ENCODE data around the gene LILRB3.
A peak's percentile ranks its signal among the peaks of the same experiment; 100 is the strongest.
"Not testable (repeated sequence)": the region's sequence is repeated elsewhere in the genome, so short reads cannot be mapped to it uniquely, and the experiment has no call there.

LILRB3 gene

DNA sequence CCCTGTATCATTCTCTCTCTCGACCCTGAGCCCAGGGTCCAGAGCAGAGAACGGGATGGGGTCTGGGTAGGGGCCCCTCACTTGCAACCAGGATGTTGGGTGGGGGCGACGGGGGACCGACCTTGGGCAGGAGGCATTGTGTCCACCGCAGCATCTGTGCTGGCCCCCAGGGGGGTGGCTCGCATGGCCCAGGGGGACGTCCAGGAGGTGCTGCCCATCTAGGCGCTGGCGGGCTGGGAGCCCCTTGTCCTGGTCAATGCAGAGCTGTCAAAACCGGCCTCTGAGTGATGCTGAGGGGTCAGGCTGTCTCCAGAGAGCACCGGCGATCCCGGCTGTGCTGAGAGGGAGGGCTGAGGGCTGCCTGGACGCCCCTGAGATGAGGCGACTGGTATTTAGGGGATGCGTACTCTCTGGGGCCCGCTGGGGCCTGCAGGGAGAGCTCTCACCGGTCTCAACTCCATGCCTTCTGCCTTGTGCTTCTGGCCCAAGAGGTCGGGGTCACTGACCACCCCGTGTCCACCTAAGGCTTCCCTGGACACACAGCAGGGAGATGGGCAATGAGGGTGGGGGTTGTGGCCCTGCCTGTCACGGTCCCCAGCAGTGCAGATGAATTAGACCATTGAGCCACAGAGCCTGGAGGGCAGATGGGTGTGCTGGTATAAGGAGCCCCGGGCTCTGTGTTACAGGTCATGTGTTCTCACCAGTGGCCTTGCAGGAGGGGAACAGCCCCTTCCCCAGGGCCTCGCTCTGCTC, 13.6 kb downstream of the LILRB3 start:
- no peak for DNase-seq

DNA sequence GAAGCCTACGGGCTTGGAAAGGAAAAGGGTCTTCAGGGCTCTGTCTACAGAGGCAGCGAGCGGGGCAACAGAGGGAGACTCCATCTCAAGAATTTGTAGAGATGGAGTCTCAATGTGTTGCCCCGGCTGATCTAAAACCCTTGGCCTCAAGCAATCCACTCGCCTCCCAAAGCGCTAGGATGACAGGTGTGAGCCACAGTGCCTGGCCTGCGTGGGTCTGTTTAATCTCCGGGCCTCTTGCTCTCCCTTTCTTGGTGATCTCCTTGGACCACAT, 14.1 kb downstream of the LILRB3 start:
- no peak for DNase-seq

DNA sequence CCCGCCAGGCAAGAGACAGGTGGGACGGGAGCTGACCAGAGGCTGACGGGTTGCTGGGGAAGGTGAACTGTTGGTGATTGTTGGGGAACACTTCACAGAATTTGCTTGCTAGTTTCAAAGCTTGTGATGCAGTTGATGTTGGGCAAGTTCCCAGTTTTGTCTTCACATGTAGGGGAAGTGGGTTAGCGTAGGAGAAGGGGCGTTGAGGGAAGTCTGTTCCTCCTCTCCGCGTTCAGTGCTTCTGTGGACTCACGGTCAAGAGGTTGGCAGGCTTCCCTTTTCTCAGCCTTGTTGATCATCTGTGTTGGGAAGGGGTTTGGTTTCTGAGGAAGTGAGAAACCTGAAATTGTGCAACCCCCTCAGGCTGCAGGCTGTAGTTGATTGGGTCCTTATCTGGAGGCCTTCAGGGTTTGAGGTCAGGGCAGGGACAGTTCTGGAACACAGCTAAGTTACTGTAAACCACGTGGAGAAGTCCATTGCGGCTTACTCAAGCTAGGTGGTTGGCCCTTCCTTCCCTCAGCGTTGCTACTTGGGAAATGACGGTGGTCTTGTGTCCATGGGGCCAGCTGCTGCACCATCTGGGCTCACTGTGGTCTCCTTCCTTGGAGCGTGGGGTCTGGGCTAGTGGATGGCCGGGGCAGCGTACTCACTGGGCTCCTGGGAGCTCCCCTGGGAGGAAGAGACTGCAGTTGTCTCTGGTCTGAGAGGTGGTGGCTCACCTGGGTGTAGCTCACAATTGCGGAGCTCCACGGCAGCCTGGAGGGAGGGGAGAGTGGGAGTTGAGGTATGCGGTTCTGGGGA, 14.6 kb downstream of the LILRB3 start:
- DNase-seq, result no peak

DNA sequence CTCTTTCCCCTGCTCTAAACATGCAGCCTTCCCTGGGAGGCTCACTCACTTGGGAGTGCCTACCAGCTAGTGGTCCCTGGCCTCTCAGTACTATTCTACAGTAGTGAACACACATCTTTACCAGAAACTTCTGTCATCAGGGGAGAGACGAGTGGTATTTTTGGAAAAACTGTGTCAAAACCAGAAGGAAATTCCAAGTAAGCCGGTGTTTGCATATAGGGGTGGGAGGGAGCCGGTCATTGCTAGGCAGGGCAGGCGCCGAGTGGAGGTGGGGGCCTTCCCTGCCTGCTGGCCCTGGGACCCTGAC, 15.2 kb downstream of the LILRB3 start:
- DNase-seq, result no peak

DNA sequence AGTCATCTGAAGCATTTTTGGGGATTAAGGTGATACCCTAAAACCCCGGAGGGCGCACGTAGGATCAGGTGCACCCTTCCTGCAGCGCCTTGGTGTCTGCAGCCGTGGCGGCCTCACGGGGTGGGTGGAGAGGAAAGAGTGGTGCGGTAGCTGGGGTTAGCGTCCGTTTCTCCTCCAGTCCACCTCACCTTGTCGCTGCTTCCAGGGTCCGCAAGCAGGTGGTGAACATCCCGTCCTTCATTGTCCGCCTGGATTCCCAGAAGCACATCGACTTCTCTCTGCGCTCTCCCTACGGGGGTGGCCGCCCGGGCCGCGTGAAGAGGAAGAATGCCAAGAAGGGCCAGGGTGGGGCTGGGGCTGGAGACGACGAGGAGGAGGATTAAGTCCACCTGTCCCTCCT, 15.6 kb downstream of the LILRB3 start:
- not testable (repeated sequence) for DNase-seq

DNA sequence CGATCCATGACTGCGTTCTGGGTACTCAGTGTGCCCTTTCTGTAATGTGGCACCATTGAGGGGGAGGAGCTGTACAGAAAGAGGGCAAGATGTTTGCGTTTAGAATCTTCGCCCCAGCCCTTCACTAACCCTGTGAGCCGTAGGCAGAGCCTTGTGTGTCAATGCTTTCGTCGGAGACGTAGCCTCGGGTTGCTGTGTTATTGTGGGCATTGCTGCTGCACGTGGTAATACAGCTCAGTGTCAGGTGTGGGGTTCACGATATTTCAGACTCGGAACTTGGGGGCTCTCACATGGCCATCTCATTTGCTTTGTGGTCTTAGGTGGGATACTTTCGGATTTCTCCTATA, 16.0 kb downstream of the LILRB3 start:
- DNase-seq, result no peak

DNA sequence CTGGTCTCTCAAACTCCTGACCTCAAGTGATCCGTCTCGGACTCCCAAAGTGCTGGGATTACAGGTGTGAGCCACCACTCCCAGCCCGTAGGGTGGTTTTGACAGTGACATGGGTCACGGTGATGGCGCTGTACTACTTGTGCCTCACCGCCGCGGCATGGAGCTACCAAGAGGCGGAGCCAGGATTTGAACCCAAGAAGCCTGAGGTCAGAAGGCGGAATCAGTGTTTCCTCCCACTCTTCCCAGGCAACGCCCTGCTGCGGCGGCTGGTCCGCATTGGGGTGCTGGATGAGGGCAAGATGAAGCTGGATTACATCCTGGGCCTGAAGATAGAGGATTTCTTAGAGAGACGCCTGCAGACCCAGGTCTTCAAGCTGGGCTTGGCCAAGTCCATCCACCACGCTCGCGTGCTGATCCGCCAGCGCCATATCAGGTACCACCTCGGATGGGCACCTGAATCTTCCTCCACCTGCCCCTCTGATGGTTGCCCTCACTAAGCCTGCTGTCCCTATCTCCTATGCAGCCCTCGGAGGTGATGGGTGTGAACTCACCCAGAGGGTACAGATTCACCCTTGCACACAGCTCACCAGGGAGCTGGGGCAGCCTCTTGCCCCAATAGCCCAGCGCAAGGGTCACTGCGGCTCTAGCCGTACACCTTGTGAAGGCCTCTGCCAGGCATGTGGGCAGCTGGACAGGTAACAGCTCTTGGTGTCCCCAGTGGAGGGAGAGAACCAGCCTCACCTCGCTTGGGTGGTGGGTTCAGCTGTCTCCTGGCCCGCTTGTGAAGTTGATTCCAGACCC, 16.6 kb downstream of the LILRB3 start:
- no peak for DNase-seq

DNA sequence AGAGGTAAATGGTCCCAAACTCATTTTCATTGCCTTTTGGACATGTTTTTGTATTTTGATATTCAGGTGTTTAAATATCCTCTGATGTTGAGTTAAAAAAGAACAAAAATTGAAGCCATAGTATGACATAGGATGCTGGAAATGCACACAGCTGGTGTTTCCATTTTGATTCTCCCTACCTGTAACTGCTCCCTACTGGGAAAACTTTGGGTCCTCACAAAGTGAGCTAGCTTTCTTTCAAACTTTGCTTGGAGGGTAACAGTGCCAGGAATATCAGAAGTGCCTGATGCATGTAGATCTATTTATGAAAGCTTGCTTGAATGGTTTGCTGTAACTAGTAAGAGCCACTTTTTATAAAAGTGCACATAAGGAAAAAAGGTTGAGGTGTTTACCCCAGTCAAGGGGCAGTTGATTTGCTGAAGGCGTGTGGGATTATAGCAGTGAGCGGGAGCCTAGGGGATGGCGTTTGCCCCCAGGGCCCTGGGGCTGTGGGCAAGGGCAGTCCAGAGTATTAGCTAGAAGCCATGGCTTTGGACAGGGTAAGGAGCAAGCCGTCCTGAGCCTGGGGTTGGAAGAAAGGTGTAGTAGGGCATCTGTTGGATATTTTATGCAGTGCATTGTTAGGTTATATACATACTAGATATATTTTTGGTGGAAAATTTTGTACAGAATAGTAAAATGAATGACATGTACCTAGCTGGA, 17.9 kb downstream of the LILRB3 start:
- DNase-seq, result no peak

DNA sequence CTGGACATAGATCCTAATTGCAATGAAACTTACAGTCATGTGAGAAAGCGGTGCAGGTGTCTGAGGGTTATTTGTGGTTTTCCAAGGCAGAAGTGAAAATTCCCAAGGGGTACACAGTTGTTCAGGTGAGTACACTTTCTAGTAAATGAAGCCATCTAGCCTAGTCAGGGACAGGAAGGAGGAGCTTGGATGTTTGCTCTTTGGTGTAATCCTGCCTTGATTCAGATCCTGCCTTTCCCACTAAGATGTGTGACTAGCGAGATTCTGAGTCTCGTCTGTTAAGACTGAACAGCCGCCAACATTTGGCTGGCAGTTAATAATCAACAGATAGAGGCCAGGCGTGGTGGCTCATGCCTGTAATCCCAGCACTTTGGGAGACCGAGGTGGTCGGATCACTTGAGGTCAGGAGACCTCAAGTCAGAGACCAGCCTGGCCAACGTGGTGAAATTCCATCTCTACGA, 19.6 kb downstream of the LILRB3 start:
- DNase-seq, result no peak

DNA sequence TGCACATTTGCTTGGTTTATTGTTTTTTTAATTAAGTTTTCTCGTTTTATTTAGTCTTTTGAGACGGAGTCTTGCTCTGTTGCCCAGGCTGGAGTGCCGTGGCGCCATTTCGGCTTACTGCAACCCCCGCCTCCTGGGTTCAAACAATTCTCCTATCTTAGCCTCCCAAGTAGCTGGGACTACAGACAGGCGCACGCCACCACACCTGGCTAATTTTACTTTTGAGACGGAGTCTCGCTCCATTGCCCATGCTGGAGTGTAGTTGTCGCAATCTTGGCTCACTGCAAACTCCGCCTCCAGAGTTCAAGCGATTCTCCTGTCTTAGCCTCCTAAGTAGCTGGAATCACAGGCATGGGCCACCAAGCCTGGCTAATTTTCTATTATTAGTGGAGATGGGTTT, 20.8 kb downstream of the LILRB3 start:
- DNase-seq, result no peak

DNA sequence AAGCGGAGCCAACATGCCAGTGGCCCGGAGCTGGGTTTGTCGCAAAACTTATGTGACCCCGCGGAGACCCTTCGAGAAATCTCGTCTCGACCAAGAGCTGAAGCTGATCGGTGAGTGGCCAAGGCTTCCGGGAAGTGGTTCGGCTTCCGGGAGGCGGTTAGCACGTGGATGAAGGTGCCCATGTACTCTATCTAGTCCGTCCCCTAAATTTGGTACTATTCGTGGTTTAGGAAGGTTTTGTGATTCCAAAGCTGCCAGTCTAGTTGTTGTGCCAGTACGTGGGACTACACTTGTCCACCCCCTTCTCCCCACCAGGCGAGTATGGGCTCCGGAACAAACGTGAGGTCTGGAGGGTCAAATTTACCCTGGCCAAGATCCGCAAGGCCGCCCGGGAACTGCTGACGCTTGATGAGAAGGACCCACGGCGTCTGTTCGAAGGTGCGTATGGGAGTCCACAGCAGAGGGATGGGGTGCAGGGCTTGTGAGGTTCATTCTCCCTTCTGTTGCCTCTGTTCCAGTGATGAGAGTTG, 21.6 kb downstream of the LILRB3 start:
- no peak for DNase-seq

DNA sequence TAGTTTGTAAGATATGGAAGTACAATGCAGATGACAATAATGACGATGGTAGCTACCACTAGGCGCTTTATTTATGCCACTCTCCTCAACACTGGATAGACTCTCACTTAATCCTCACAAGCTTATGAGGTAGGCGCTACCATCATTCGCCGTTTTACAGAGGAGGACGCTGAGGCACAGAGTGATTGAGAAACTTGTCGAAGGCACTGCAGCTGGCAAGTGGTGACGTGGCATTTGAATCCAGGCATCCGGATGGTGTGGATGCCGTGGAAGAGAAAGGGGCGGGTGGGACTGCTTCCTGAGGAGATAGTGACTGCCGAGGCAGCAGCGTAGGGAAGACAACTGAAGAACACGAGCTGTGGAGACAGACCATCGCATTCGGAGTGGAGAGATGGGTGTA, 23.4 kb downstream of the LILRB3 start:
- DNase-seq, result no peak

DNA sequence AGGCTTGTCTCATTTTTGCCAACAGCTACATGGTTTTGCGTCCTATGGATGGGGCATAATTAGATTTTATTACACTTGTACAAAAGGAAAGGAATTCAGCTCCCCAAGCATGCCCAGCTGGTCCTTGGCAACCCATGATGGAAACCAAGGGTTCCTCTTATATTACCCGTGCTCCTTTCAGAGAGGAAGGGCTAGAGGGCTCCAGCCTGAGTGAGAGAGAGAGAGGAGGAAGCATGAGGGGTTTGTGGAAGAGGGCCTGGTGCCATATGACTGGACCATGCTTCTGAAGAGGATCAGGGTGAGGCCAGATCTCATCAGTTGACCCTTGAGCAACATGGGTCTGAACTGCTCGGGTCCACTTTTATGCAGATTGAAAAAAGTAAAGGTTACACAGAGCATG, 25.7 kb downstream of the LILRB3 start:
- DNase-seq, result no peak

DNA sequence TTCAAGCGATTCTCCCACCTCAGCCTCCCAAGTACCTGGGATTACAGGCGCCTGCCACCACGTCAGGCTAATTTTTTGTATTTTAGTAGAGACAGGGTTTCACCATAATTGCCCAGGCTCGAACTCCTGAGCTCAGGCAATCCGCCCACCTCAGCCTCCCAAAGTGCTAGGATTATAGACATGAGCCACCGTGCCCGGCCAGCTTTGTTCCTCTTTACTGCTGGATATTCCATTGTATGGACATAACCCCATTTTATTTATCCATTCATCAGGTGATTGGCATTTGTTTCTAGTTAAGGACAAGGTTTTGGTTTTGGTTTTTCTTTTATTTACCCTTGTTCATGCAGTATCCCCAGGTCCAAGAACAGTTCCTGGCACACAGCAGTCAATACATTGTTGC, 26.3 kb downstream of the LILRB3 start:
- DNase-seq, result no peak

DNA sequence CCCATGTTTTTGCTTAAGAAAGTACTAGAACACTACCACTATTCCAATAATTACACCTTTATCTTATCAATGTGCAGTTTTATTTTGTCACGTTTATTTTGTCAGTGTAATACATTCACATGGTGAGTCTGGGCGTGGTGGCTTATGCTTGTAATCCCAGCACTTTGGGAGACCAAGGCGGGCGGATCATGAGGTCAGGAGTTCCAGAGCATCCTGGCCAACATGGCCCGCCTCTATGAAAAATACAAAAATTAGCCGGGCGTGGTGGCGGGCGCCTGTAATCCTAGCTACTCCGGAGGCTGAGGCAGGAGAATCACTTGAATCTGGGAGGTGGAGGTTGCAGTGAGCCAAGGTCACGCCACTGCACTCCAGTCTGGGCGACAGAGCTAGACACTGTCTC, 28.3 kb downstream of the LILRB3 start:
- DNase-seq, result not testable (repeated sequence)

DNA sequence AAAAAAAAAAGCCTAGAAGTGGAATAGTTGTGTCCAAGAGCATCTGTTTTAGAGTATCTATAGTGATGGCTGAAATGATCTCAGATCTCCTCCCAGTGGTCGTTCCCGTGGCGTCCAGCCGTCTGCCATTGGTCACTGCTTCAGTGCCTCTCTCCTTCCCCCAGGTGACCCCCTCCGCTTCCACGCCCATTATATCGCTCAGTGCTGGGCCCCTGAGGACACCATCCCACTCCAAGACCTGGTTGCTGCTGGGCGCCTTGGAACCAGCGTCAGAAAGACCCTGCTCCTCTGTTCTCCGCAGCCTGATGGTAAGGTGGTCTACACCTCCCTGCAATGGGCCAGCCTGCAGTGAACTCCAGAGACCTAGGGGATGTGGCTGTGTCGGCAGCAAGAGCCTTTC, 29.8 kb downstream of the LILRB3 start:
- no peak for DNase-seq

DNA sequence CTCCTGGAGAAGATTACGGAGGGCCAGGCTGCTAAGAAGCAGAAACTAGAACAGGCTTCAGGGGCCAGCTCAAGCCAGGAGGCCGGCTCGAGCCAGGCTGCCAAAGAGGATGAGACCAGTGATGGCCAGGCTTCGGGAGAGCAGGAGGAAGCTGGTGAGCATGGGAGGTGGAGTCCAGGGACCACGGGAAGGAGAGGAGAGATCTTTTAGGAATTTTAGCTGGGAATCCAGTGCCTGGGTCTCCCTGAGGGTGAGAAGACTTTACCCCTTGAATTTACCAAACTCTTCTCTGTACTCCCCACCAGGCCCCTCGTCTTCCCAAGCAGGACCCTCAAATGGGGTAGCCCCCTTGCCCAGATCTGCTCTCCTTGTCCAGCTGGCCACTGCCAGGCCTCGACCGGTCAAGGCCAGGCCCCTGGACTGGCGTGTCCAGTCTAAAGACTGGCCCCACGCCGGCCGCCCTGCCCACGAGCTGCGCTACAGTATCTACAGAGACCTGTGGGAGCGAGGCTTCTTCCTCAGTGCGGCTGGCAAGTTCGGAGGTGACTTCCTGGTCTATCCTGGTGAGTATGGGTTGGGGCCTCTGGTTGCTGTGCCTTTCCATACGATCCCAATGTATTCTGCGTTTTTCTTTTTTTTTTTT, 30.9 kb downstream of the LILRB3 start:
- no peak for DNase-seq

DNA sequence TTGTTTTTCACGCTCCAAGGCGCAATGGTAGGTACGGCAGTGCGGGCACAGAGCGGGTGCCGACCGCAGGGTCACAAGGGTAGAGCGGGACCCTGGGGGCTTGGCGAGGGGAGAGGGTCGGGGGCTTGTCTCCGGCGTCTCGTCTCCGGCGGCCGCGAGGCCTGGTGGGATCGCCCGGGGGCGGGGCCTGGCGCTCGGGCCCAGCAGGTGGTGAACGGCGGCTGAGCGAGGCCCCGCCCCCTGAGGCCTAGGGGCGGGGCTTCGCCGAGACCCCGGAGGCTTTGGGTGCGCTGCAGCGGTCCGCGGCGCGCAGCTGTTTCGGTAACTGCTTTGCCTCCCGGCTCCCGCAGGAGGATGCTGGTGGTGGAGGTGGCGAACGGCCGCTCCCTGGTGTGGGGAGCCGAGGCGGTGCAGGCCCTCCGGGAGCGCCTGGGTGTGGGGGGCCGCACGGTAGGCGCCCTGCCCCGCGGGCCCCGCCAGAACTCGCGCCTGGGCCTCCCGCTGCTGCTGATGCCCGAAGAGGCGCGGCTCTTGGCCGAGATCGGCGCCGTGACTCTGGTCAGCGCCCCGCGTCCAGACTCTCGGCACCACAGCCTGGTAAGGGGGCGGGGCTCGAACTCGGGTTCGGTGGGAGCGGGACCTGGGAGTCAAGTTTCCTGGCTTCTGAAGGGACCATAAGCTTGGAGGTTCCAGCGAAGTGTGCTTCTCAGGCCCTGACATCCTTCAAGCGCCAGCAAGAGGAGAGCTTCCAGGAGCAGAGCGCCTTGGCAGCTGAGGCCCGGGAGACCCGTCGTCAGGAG, 31.6 kb downstream of the LILRB3 start, which contains the start of gene TSEN34:
Gene TSEN34, plus strand, starts transcription at position 298 of the 800 bp plus-strand sequence. Its CDS starts 57 bp downstream, at position 355.
- no peak for DNase-seq

DNA sequence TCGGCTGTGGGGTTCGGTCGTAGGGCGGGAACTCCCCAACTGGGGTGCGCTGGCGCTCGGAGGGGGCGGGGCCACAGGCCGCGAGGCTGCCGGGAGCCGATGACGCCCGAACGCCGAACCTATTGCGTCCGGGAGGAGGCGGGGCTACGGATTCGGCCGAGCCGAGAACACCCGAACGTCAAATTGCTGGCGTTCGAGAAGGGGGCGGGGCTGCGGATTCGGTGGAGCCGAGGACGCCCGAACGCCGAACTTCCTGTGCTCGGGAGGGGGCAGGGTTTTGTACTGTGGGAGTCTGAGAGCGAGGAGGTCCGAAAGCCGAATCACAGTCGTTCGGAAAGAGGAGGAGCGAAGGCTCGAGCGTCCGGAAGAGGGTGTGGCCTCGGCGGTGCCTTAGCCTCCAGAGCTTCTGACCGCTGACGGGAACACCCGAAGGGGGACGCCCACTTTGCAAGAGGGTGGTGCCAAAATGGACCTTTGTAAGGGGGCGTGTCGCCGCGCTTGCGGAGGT, 32.2 kb downstream of the LILRB3 start:
- peak; percentile 99 for DNase-seq

DNA sequence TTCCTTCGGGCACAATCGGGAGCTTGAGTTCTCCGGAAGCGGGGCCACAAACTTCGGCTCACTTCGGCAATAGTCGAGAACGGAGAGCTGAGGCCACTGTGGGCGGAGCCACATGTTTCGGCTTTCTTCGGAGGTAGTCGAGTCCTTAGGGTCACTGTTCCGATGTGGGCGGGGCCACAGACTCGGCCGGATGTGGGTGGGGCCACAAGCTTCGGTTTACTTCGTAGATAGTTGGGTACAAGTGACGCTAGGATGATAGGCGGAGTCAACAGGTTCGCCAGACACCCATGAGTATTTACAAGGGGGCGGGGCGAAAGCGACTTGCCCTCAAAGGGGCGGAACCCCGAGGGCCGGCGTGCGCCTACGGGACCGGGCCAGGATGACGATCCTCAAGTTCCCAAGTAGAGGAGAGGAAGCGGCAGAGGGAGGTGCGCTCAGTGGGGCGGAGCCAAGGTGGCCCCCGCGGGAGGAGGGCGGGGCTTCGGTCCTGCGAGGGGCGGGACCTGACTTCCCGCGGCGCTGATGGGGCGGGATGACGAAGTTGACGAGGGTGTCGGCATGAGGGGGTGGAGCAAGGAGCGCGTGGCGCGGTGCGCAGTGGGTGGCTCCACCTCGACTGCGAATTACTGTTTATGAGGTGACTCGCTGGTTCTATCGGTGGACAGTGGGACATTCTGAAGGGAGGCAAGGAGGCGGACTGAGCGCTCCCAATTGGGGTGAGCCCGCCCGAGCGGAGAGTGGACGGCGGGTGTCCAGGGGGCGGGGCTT, 32.9 kb downstream of the LILRB3 start:
- DNase-seq, result peak; percentile 100

Data from activated CD4-positive, CD25-positive, alpha-beta regulatory T cell treated with anti-CD3 and anti-CD28 coated beads, Interleukin-2, amount 50 U/mL, for 72 hours (primary cell).